Body of pancreas (tissue), 4 donors: Measurements from ENCODE around the gene HNRNPU. TPM values are rescaled to one million over a fixed set of nuclear protein-coding genes. Genes with fewer than 3 reads are reported as not detected.

ENCODE experiments used
- ATAC-seq: fragments of 150-250 bp; one replicate; pipeline ENCODE4 v1.9.1; 2016
- DNase-seq, 4 donors: peaks; one replicate each; pipeline ENCODE4 v3.0.0-alpha.2; 2019
- H3K27ac ChIP-seq, 4 donors: fragments of 200-600 bp; sonication (generic); 1 replicate in 3 of 4; 2 replicates in 1 of 4; pipeline versions ENCODE4 v1.5.1 to v1.6.1; 2016 to 2019; ENCODE audit warnings: mild to moderate bottlenecking in 1 of 4, mixed read lengths in 1 of 4, moderate library complexity in 1 of 4
- H3K27me3 ChIP-seq, 2 donors: fragments of 200-600 bp; sonication (generic); one replicate each; pipeline ENCODE4 v1.6.0; 2016; ENCODE audit warnings: mild to moderate bottlenecking in 1 of 2
- H3K36me3 ChIP-seq, 2 donors: fragments of 200-600 bp; sonication (generic); replicated peaks in 1 of 2; 2 replicates each; pipeline ENCODE4 v1.5.1; 2016; ENCODE audit warnings: low read depth in 2 of 2; ENCODE audit not compliant: insufficient read depth in 1 of 2
- H3K4me1 ChIP-seq: fragments of 200-600 bp; sonication (generic); one replicate; pipeline ENCODE4 v1.6.0; 2016
- H3K4me3 ChIP-seq, 2 donors: fragments of 200-600 bp; sonication (generic); 1 replicate in 1 of 2; 2 replicates in 1 of 2; pipeline ENCODE4 v1.5.1; 2016 to 2019
- H3K9me3 ChIP-seq, 3 donors: fragments of 200-600 bp; sonication (generic); 1 replicate in 2 of 3; 2 replicates in 1 of 3; pipeline ENCODE4 v1.5.1; 2016
- POLR2A ChIP-seq, 3 donors: fragments of 450-650 bp; IDR thresholded peaks; one replicate each; pipeline ENCODE4 v1.6.1; 2016; ENCODE audit warnings: antibody characterized with exemption in 3 of 3, mild to moderate bottlenecking in 2 of 3
- WGBS, 2 donors: methylation state at CpG; one replicate each; pipeline ENCODE4 v1.1.5; 2017; 5-methylcytosine and 5-hydroxymethylcytosine counted together
- intact Hi-C: fragments of 100-400 bp; cut with DNase I; formaldehyde crosslinking; loops from one replicate; pipeline ENCODE4 v1.15.1; 2023
- total RNA-seq, 2 donors: library from RNA; depleted of rRNA; stranded (reverse); fragments of >200 nt; gene quantifications; one replicate each; pipeline ENCODE4 v1.1.0, GENCODE V29; 2016
- TF ChIP-seq, protein P1 (sequence below), 7 experiments: fragments of 450-650 bp in 4 of 7; fragments of 200-600 bp in 3 of 7; sonication (generic) in 3 of 7; IDR thresholded peaks; one replicate each; pipeline ENCODE4 v1.5.1; 2016 to 2019; ENCODE audit warnings: antibody characterized with exemption in 7 of 7

Gene HNRNPU
- total RNA-seq, 2 donors from 2014 or later = 201 to 294 TPM

DNA sequence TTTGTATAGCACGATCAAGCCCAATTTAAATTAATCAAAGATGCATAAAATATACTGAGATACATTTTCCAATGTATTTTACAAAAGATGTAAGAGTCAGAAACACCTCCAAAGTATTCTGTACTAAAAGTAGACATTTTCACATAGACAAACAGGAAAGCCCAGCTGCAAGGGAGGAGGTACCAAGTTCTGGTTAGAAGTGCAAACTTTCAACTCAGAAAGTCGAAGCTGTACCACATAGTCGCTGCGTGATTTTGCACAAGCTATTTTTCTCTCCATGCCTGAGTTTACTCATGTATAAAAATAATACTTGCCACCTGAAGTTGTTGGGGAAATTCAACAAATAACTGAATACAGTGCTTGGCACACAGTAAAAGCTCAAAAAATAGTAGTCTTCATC lies 5.6 kb upstream of the HNRNPU start:
- Histone ChIP-seq H3K27me3 (no peaks in the 10 kb centered on the region), H3K27ac (no peak overlapping the region), H3K4me3 (no peak overlapping the region), H3K36me3 (no peaks in the 10 kb centered on the region), H3K9me3 (no peaks in the 10 kb centered on the region), H3K4me1 (peaks cover 10% of the 10 kb centered on the region)
- TF ChIP-seq, protein P1, sequence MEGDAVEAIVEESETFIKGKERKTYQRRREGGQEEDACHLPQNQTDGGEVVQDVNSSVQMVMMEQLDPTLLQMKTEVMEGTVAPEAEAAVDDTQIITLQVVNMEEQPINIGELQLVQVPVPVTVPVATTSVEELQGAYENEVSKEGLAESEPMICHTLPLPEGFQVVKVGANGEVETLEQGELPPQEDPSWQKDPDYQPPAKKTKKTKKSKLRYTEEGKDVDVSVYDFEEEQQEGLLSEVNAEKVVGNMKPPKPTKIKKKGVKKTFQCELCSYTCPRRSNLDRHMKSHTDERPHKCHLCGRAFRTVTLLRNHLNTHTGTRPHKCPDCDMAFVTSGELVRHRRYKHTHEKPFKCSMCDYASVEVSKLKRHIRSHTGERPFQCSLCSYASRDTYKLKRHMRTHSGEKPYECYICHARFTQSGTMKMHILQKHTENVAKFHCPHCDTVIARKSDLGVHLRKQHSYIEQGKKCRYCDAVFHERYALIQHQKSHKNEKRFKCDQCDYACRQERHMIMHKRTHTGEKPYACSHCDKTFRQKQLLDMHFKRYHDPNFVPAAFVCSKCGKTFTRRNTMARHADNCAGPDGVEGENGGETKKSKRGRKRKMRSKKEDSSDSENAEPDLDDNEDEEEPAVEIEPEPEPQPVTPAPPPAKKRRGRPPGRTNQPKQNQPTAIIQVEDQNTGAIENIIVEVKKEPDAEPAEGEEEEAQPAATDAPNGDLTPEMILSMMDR (IDR thresholded peaks at IDR 0.05) = no peak
- TF ChIP-seq POLR2A (IDR thresholded peaks at IDR 0.05) = no peak
- DNase-seq (no peak), ATAC-seq (no peak)
- intact Hi-C loops = loop anchor here (10.0 kb wide), 1 partner anchor 105 kb away; no protein-coding TSS in a partner anchor
- 87 to 92% methylated on average over 4 of the region's 4 CpGs for WGBS, 2 donors

DNA sequence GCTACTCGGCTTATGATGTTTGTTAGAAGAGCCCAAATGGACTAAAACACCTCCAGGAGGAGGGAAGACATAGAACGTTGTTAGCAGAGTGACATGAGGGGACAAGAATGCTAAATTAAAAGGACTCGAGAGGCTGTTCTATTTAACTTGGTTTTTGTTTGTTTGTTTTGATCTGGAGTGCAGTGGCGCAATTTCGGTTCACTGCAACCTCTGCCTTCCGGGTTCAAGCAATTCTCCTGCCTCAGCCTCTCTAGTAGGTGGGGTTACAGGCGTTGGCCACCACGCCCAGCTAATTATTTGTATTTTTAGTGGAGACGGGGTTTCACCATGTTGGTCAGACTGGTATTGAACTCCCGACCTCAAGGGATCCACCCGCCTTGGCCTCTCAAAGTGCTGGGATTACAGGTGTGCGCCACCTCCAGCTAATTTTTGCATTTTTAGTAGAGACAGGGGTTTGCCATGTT lies 5.1 kb upstream of the HNRNPU start:
- Histone ChIP-seq H3K27ac (no peak overlapping the region), H3K4me3 (no peak overlapping the region), H3K4me1 (peaks cover 12% of the 10 kb centered on the region), H3K9me3 (no peaks in the 10 kb centered on the region), H3K36me3 (no peaks in the 10 kb centered on the region), H3K27me3 (no peaks in the 10 kb centered on the region)
- no peak for DNase-seq
- intact Hi-C loops = no loop called here
- TF ChIP-seq, protein P1 (IDR thresholded peaks at IDR 0.05) = no peak
- no peak for TF ChIP-seq POLR2A (IDR thresholded peaks at IDR 0.05)
- WGBS, 2 donors = 91 to 93% methylated on average over 12 of the region's 12 CpGs
- no peak for ATAC-seq

DNA sequence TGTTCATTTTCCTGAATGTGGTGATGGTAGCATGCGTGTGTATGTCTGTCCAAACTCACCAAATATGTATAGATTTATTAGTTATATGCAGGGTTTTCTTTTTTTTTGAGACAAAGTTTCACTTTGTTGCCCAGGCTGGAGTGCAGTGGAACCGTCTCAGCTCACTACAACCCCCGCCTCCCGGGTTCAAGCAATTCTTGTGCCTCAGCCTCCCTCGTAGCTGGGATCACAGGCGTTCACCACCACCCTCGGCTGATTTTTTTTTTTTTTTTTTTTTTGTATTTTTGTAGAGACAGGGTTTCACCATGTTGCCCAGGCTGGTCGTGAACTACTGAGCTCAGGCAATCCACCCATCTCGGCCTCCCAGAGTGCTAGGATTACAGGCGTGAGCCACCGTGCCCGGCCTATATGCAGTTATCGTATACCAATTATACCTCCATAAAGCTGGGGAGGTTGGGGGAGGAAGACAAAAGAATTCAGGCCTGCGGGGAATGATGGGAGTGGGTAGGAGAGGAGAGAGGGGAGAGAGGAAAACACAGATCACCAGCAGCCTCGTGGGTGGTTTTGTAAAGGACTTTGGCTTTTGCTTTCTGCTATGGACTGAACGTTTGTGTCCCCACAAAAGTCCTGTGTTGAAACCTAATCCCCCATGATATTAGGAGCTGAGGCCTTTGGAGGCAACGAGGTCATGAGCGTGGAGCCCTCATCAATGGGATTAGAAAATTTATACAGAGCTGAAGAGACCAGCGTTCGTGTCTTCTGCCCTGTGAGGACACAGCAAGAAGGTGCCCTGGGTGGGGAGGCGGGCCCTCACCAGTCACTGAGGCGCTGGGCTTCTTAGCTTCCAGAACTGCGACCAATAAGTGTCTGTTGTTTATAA lies 4.4 kb upstream of the HNRNPU start:
- WGBS, 2 donors = 90 to 93% methylated on average over 23 of the region's 23 CpGs
- Histone ChIP-seq H3K4me3 (no peak overlapping the region), H3K36me3 (no peaks in the 10 kb centered on the region), H3K9me3 (no peaks in the 10 kb centered on the region), H3K27me3 (no peaks in the 10 kb centered on the region), H3K27ac (no peak overlapping the region), H3K4me1 (peaks cover 12% of the 10 kb centered on the region)
- no peak for TF ChIP-seq POLR2A (IDR thresholded peaks at IDR 0.05)
- TF ChIP-seq, protein P1 (IDR thresholded peaks at IDR 0.05) = no peak
- ATAC-seq = no peak
- no peak for DNase-seq
- intact Hi-C loops = no loop called here

DNA sequence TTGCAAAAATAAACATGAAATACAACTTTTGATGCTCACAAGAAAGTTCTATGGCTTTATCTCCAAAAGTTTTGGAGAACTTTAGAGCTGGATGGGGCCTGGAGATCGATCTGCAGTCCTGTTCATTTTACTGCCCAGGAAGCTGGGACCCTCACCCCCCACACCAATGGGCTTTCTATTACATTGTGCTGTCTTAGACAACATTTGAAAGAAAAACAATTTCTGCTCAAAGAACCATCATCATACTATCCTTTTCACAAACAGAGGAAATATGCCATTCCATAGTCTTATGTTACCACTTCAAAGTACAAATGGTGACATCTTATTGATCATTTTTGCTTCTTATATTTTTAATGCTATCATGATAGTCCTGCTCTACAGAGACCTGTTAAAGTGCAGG lies 2.0 kb upstream of the HNRNPU start:
- no peaks in the 10 kb centered on the region for H3K27me3 ChIP-seq
- ATAC-seq = no peak
- TF ChIP-seq, protein P1 (IDR thresholded peaks at IDR 0.05) = no peak
- TF ChIP-seq POLR2A (IDR thresholded peaks at IDR 0.05) = no peak
- no peaks in the 10 kb centered on the region for H3K9me3 ChIP-seq
- intact Hi-C loops = no loop called here
- peaks cover 17% of the 10 kb centered on the region for H3K4me1 ChIP-seq
- DNase-seq = no peak
- no peak overlapping the region for H3K27ac ChIP-seq
- no peak overlapping the region for H3K4me3 ChIP-seq
- no peaks in the 10 kb centered on the region for H3K36me3 ChIP-seq
- 92 to 93% methylated on average over 1 of the region's 1 CpG for WGBS, 2 donors
